ENCODE measurements around the gene MVB12B.

GRCh38 chr9:126377176-126377509 is 50.5 kb downstream of the MVB12B start:
- TF ChIP-seq, protein P1, sequence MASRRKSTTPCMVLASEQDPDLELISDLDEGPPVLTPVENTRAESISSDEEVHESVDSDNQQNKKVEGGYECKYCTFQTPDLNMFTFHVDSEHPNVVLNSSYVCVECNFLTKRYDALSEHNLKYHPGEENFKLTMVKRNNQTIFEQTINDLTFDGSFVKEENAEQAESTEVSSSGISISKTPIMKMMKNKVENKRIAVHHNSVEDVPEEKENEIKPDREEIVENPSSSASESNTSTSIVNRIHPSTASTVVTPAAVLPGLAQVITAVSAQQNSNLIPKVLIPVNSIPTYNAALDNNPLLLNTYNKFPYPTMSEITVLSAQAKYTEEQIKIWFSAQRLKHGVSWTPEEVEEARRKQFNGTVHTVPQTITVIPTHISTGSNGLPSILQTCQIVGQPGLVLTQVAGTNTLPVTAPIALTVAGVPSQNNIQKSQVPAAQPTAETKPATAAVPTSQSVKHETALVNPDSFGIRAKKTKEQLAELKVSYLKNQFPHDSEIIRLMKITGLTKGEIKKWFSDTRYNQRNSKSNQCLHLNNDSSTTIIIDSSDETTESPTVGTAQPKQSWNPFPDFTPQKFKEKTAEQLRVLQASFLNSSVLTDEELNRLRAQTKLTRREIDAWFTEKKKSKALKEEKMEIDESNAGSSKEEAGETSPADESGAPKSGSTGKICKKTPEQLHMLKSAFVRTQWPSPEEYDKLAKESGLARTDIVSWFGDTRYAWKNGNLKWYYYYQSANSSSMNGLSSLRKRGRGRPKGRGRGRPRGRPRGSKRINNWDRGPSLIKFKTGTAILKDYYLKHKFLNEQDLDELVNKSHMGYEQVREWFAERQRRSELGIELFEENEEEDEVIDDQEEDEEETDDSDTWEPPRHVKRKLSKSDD (CRISPR knock-in tag; IDR thresholded peaks at IDR 0.05; ENCODE audit: low read depth) = no peak
- no peak for TF ChIP-seq ZNF350 (CRISPR knock-in tag; IDR thresholded peaks at IDR 0.05; ENCODE audit: borderline replicate concordance, low read depth)
- no peak for TF ChIP-seq ISX (CRISPR knock-in tag; conservative IDR thresholded peaks at IDR 0.05)
- TF ChIP-seq CREB1 (IDR thresholded peaks at IDR 0.05) = no peak
- no peak for TF ChIP-seq CREB1 (CRISPR knock-in tag; IDR thresholded peaks at IDR 0.05)
- no peak for TF ChIP-seq CEBPB (IDR thresholded peaks at IDR 0.05; ENCODE audit: borderline replicate concordance, low read depth, low read length)
- TF ChIP-seq JUND (CRISPR knock-in tag; IDR thresholded peaks at IDR 0.05) = no peak
- no peak for TF ChIP-seq BRCA1 (CRISPR knock-in tag; IDR thresholded peaks at IDR 0.05)
- TF ChIP-seq BRF2 (CRISPR knock-in tag; IDR thresholded peaks at IDR 0.05) = no peak
- no peak for TF ChIP-seq MAX (IDR thresholded peaks at IDR 0.05)
